Activated naive CD4-positive, alpha-beta T cell treated with anti-CD3 and anti-CD28 coated beads, Interleukin-2, amount 10 ng/mL, durations not matched to agents 7 days and 5 days (primary cell): ENCODE results near the gene C8B.

Source experiments
- CTCF ChIA-PET: fragments of 350-600 bp; sonication (Branson Sonifier 250); formaldehyde crosslinking; loops from one replicate; lab custom pipeline; 2021; ENCODE audit warnings: antibody characterized with exemption; lab: Charles Lee
- DNase-seq: peaks from one replicate; pipeline ENCODE4 v3.0.0-alpha.2; 2020
- H3K27ac Mint-ChIP-seq: one replicate; pipeline ENCODE4 v1.8.0; 2021; ENCODE audit warnings: mild to moderate bottlenecking, moderate library complexity, mixed read lengths
- H3K27me3 Mint-ChIP-seq: one replicate; pipeline ENCODE4 v1.8.0; 2021; ENCODE audit warnings: mild to moderate bottlenecking, mixed read lengths
- H3K36me3 Mint-ChIP-seq: one replicate; pipeline ENCODE4 v1.8.0; 2021; ENCODE audit warnings: mixed read lengths
- H3K4me1 Mint-ChIP-seq: one replicate; pipeline ENCODE4 v1.8.0; 2021; ENCODE audit warnings: mixed read lengths
- H3K4me3 Mint-ChIP-seq: one replicate; pipeline ENCODE4 v1.8.0; 2021; ENCODE audit warnings: mild to moderate bottlenecking, moderate library complexity, mixed read lengths
- H3K9me3 Mint-ChIP-seq: one replicate; pipeline ENCODE4 v1.8.0; 2021; ENCODE audit warnings: mixed read lengths

Gene C8B

GRCh38 chr1:56964349-56965017 is 1.3 kb downstream of the C8B start:
- DNase-seq: no peak
- H3K9me3 Mint-ChIP-seq: peaks cover 2% of the 10 kb centered on the region
- H3K27ac Mint-ChIP-seq: no peak overlapping the region
- no peaks in the 10 kb centered on the region for H3K4me1 Mint-ChIP-seq
- CTCF ChIA-PET: no interaction called here
- no peak overlapping the region for H3K4me3 Mint-ChIP-seq
- no peaks in the 10 kb centered on the region for H3K27me3 Mint-ChIP-seq
- H3K36me3 Mint-ChIP-seq: no peaks in the 10 kb centered on the region

GRCh38 chr1:56963667-56964066 is 2.1 kb downstream of the C8B start:
- Mint-ChIP-seq H3K4me3 (no peak overlapping the region), H3K9me3 (peaks cover 1% of the 10 kb centered on the region), H3K4me1 (no peaks in the 10 kb centered on the region), H3K27me3 (no peaks in the 10 kb centered on the region), H3K36me3 (no peaks in the 10 kb centered on the region), H3K27ac (no peak overlapping the region)
- no peak for DNase-seq
- CTCF ChIA-PET: no interaction called here

GRCh38 chr1:56961426-56961825 is 4.4 kb downstream of the C8B start:
- Mint-ChIP-seq H3K4me1 (no peaks in the 10 kb centered on the region), H3K27me3 (no peaks in the 10 kb centered on the region), H3K27ac (no peak overlapping the region), H3K4me3 (no peak overlapping the region), H3K36me3 (no peaks in the 10 kb centered on the region), H3K9me3 (no peaks in the 10 kb centered on the region)
- DNase-seq: no peak
- CTCF ChIA-PET: no interaction called here

- Mint-ChIP-seq H3K27me3 (no peaks in the 10 kb centered on the region), H3K4me1 (no peaks in the 10 kb centered on the region), H3K4me3 (no peak overlapping the region), H3K9me3 (no peaks in the 10 kb centered on the region), H3K27ac (no peak overlapping the region), H3K36me3 (no peaks in the 10 kb centered on the region)
- CTCF ChIA-PET: no interaction called here
- DNase-seq: no peak
Observed at GRCh38 chr1:56958526-56958925, 7.3 kb downstream of the C8B start.

- H3K4me1 Mint-ChIP-seq: no peaks in the 10 kb centered on the region
- no peak for DNase-seq
- no peaks in the 10 kb centered on the region for H3K9me3 Mint-ChIP-seq
- H3K4me3 Mint-ChIP-seq: no peak overlapping the region
- CTCF ChIA-PET: no interaction called here
- H3K27me3 Mint-ChIP-seq: no peaks in the 10 kb centered on the region
- H3K36me3 Mint-ChIP-seq: no peaks in the 10 kb centered on the region
- H3K27ac Mint-ChIP-seq: no peak overlapping the region
Observed at GRCh38 chr1:56957931-56958330, 7.9 kb downstream of the C8B start.

- H3K4me1 Mint-ChIP-seq: no peaks in the 10 kb centered on the region
- H3K27me3 Mint-ChIP-seq: no peaks in the 10 kb centered on the region
- no peak for DNase-seq
- no peaks in the 10 kb centered on the region for H3K36me3 Mint-ChIP-seq
- H3K9me3 Mint-ChIP-seq: no peaks in the 10 kb centered on the region
- H3K27ac Mint-ChIP-seq: no peak overlapping the region
- CTCF ChIA-PET: no interaction called here
- no peak overlapping the region for H3K4me3 Mint-ChIP-seq
Observed at GRCh38 chr1:56954664-56955063, 11.2 kb downstream of the C8B start.

GRCh38 chr1:56953386-56953785 is 12.4 kb downstream of the C8B start:
- no peaks in the 10 kb centered on the region for H3K27me3 Mint-ChIP-seq

GRCh38 chr1:56952501-56952900 is 13.3 kb downstream of the C8B start:
- CTCF ChIA-PET: no interaction called here

More at GRCh38 chr1:56953386-56953785, 12.4 kb downstream of the C8B start:
- CTCF ChIA-PET: no interaction called here
- DNase-seq: no peak
- H3K27ac Mint-ChIP-seq: no peak overlapping the region
- H3K4me3 Mint-ChIP-seq: no peak overlapping the region
- no peaks in the 10 kb centered on the region for H3K36me3 Mint-ChIP-seq
- no peaks in the 10 kb centered on the region for H3K9me3 Mint-ChIP-seq
- no peaks in the 10 kb centered on the region for H3K4me1 Mint-ChIP-seq

GRCh38 chr1:56948403-56949023 is 17.3 kb downstream of the C8B start:
- no peak overlapping the region for H3K4me3 Mint-ChIP-seq
- DNase-seq: no peak
- H3K36me3 Mint-ChIP-seq: no peaks in the 10 kb centered on the region
- no peaks in the 10 kb centered on the region for H3K27me3 Mint-ChIP-seq
- no peaks in the 10 kb centered on the region for H3K9me3 Mint-ChIP-seq
- CTCF ChIA-PET: no interaction called here
- H3K27ac Mint-ChIP-seq: no peak overlapping the region
- H3K4me1 Mint-ChIP-seq: no peaks in the 10 kb centered on the region

More at GRCh38 chr1:56952501-56952900, 13.3 kb downstream of the C8B start:
- H3K9me3 Mint-ChIP-seq: no peaks in the 10 kb centered on the region
- H3K4me1 Mint-ChIP-seq: no peaks in the 10 kb centered on the region
- H3K4me3 Mint-ChIP-seq: no peak overlapping the region
- DNase-seq: no peak
- no peaks in the 10 kb centered on the region for H3K36me3 Mint-ChIP-seq
- H3K27me3 Mint-ChIP-seq: no peaks in the 10 kb centered on the region
- H3K27ac Mint-ChIP-seq: no peak overlapping the region

- Mint-ChIP-seq H3K27ac (no peak overlapping the region), H3K4me3 (no peak overlapping the region), H3K9me3 (no peaks in the 10 kb centered on the region), H3K4me1 (no peaks in the 10 kb centered on the region), H3K27me3 (no peaks in the 10 kb centered on the region), H3K36me3 (no peaks in the 10 kb centered on the region)
- CTCF ChIA-PET: no interaction called here
- DNase-seq: no peak
Observed at GRCh38 chr1:56940039-56940438, 25.8 kb downstream of the C8B start.

- no peak for DNase-seq
- Mint-ChIP-seq H3K4me1 (no peaks in the 10 kb centered on the region), H3K27ac (no peak overlapping the region), H3K36me3 (no peaks in the 10 kb centered on the region), H3K27me3 (no peaks in the 10 kb centered on the region), H3K9me3 (no peaks in the 10 kb centered on the region), H3K4me3 (no peak overlapping the region)
- CTCF ChIA-PET: no interaction called here
Observed at GRCh38 chr1:56939209-56939608, 26.6 kb downstream of the C8B start.

- Mint-ChIP-seq H3K27ac (no peak overlapping the region), H3K27me3 (no peaks in the 10 kb centered on the region), H3K4me1 (no peaks in the 10 kb centered on the region), H3K36me3 (no peaks in the 10 kb centered on the region), H3K4me3 (no peak overlapping the region), H3K9me3 (no peaks in the 10 kb centered on the region)
- CTCF ChIA-PET: no interaction called here
- DNase-seq: no peak
Observed at GRCh38 chr1:56938646-56939045, 27.2 kb downstream of the C8B start.

GRCh38 chr1:56934430-56935060 is 31.3 kb downstream of the C8B start:
- no peak for DNase-seq
- no peak overlapping the region for H3K4me3 Mint-ChIP-seq
- no peaks in the 10 kb centered on the region for H3K9me3 Mint-ChIP-seq

GRCh38 chr1:56933606-56934005 is 32.2 kb downstream of the C8B start:
- CTCF ChIA-PET: no interaction called here
- Mint-ChIP-seq H3K27ac (no peak overlapping the region), H3K36me3 (no peaks in the 10 kb centered on the region), H3K9me3 (no peaks in the 10 kb centered on the region), H3K4me3 (no peak overlapping the region), H3K4me1 (no peaks in the 10 kb centered on the region), H3K27me3 (no peaks in the 10 kb centered on the region)
- no peak for DNase-seq

More at GRCh38 chr1:56934430-56935060, 31.3 kb downstream of the C8B start:
- H3K36me3 Mint-ChIP-seq: no peaks in the 10 kb centered on the region
- H3K4me1 Mint-ChIP-seq: no peaks in the 10 kb centered on the region
- CTCF ChIA-PET: no interaction called here
- H3K27me3 Mint-ChIP-seq: no peaks in the 10 kb centered on the region
- H3K27ac Mint-ChIP-seq: no peak overlapping the region

GRCh38 chr1:56933161-56933560 is 32.7 kb downstream of the C8B start:
- CTCF ChIA-PET: no interaction called here
- Mint-ChIP-seq H3K4me1 (no peaks in the 10 kb centered on the region), H3K27ac (no peak overlapping the region), H3K36me3 (no peaks in the 10 kb centered on the region), H3K9me3 (no peaks in the 10 kb centered on the region), H3K4me3 (no peak overlapping the region), H3K27me3 (no peaks in the 10 kb centered on the region)
- no peak for DNase-seq
